OCI-LY3 (cell line): ENCODE results near the gene KBTBD7.

Source experiments
- H2AFZ ChIP-seq: fragments of 200-600, 300-600 bp; shearing (Covaris generic); 2 replicates; pipeline ENCODE4 v1.6.0; 2014; ENCODE audit warnings: antibody characterized with exemption, low read depth, low read length
- H3K27ac ChIP-seq: fragments of 200-600, 300-600 bp; sonication (generic); 2 replicates; pipeline ENCODE4 v1.5.1; 2014; ENCODE audit warnings: mild to moderate bottlenecking, low read length, moderate library complexity, mixed read lengths
- H3K27me3 ChIP-seq: fragments of 200-600, 300-600 bp; sonication (generic); 2 replicates; pipeline ENCODE4 v1.6.1; 2014; ENCODE audit warnings: low read depth, low read length, mixed read lengths
- H3K36me3 ChIP-seq: fragments of 200-600, 300-600 bp; sonication (generic); replicated peaks from 2 replicates; pipeline ENCODE3; 2014; ENCODE audit warnings: low read depth, low read length, mixed read lengths
- H3K4me1 ChIP-seq: fragments of 300-600, 200-600 bp; sonication (generic); 2 replicates; pipeline ENCODE4 v1.6.1; 2014; ENCODE audit warnings: low read length, mixed read lengths
- H3K4me2 ChIP-seq: fragments of 200-600, 300-600 bp; sonication (generic); 2 replicates; pipeline ENCODE4 v1.6.1; 2014; ENCODE audit warnings: low read length, mixed read lengths
- H3K4me3 ChIP-seq: fragments of 300-600, 200-600 bp; sonication (generic); 2 replicates; pipeline ENCODE4 v1.5.1; 2014; ENCODE audit warnings: antibody characterized with exemption, mild to moderate bottlenecking, low read length, moderate library complexity
- H3K79me2 ChIP-seq: fragments of 300-600, 200-600 bp; shearing (Covaris generic); 2 replicates; pipeline ENCODE4 v1.6.1; 2014; ENCODE audit warnings: mild to moderate bottlenecking, low read length, mixed read lengths
- H3K9ac ChIP-seq: fragments of 300-600, 200-600 bp; shearing (Covaris generic); 2 replicates; pipeline ENCODE4 v1.6.0; 2014; ENCODE audit warnings: mild to moderate bottlenecking, low read length, moderate library complexity
- H3K9me3 ChIP-seq: fragments of 200-600, 300-600 bp; shearing (Covaris generic); 2 replicates; pipeline ENCODE4 v1.6.1; 2014; ENCODE audit warnings: low read length, mixed read lengths; ENCODE audit not compliant: insufficient read depth
- H4K20me1 ChIP-seq: fragments of 200-600, 300-600 bp; sonication (generic); 2 replicates; pipeline ENCODE4 v1.6.1; 2016; ENCODE audit warnings: low read length, mixed read lengths; ENCODE audit not compliant: insufficient read depth
- EZH2phosphoT487 ChIP-seq: fragments of 200-600 bp; shearing (Covaris generic); IDR thresholded peaks from 2 replicates; pipeline ENCODE4 v1.6.1; 2018; ENCODE audit warnings: antibody characterized with exemption, mixed run types, low read depth
- TF ChIP-seq, protein P1 (sequence below): fragments of 200-600, 300-600 bp; sonication (generic); IDR thresholded peaks from 2 replicates; pipeline ENCODE4 v1.5.1; 2014; ENCODE audit warnings: antibody characterized with exemption, low read length, low read depth

KBTBD7 gene

DNA sequence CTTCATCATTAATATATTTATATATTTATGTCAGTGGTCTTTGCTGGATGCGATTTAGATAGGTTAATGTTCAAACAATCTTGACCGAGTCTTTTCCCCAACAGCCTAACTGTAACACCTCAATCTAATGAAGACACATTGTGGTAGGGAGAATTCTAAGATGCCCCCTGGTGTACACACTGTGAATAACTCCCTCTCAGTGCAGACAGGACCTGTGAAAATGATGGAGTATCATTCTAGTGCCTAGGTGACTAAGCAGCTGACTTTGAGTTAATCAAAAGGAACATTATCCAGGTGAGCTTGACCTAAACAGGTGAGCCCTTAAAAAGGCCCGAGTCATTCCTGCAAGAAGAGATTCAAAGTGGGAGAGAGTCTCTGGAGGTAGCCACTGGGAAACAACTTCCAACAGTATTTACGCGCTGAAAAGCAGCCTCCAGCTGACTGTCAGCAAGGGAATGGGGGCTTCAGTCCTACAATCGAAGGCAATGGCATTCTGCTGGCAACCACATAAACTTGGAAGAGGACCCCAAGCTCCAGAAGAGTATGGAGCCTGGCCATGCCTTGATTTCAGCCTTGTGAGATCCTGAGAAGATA is 28.0 kb upstream of the KBTBD7 start:
- no peak overlapping the region for H3K4me2 ChIP-seq
- no peaks in the 10 kb centered on the region for H3K79me2 ChIP-seq
- H3K27me3 ChIP-seq = no peaks in the 10 kb centered on the region
- no peak overlapping the region for H3K4me3 ChIP-seq
- H3K4me1 ChIP-seq = no peaks in the 10 kb centered on the region
- H4K20me1 ChIP-seq = no peaks in the 10 kb centered on the region
- TF ChIP-seq, protein P1, sequence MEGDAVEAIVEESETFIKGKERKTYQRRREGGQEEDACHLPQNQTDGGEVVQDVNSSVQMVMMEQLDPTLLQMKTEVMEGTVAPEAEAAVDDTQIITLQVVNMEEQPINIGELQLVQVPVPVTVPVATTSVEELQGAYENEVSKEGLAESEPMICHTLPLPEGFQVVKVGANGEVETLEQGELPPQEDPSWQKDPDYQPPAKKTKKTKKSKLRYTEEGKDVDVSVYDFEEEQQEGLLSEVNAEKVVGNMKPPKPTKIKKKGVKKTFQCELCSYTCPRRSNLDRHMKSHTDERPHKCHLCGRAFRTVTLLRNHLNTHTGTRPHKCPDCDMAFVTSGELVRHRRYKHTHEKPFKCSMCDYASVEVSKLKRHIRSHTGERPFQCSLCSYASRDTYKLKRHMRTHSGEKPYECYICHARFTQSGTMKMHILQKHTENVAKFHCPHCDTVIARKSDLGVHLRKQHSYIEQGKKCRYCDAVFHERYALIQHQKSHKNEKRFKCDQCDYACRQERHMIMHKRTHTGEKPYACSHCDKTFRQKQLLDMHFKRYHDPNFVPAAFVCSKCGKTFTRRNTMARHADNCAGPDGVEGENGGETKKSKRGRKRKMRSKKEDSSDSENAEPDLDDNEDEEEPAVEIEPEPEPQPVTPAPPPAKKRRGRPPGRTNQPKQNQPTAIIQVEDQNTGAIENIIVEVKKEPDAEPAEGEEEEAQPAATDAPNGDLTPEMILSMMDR = peak; percentile 91
- TF ChIP-seq EZH2phosphoT487 = no peak
- H3K9ac ChIP-seq = no peak overlapping the region
- H3K9me3 ChIP-seq = no peaks in the 10 kb centered on the region
- H2AFZ ChIP-seq = no peak overlapping the region
- H3K27ac ChIP-seq = no peak overlapping the region
- no peaks in the 10 kb centered on the region for H3K36me3 ChIP-seq

DNA sequence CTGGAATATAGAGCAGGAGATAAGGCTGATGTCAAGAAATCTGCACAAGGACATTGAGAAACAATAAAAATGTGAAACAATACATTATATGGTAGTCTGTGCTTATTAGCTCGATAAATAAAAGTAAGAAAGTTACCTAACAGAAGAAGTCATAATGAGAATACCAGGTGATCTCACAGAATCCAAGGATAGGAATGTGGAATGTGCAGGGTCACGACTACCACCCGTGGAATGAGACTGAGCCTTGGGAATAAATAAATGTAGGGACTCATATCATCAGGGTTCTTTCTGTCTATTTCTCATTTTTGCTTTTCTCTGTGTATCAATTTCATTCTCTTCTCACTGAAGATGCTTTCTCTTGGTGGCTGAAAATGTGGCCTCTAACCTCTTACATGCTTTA is 26.0 kb upstream of the KBTBD7 start:
- Histone ChIP-seq H3K4me1 (no peaks in the 10 kb centered on the region), H3K4me3 (no peak overlapping the region), H3K9me3 (no peaks in the 10 kb centered on the region), H2AFZ (no peak overlapping the region), H3K9ac (no peak overlapping the region), H3K36me3 (no peaks in the 10 kb centered on the region), H3K27ac (no peak overlapping the region), H3K4me2 (no peak overlapping the region), H4K20me1 (no peaks in the 10 kb centered on the region), H3K79me2 (no peaks in the 10 kb centered on the region), H3K27me3 (no peaks in the 10 kb centered on the region)
- TF ChIP-seq, protein P1 = no peak
- TF ChIP-seq EZH2phosphoT487 = no peak

DNA sequence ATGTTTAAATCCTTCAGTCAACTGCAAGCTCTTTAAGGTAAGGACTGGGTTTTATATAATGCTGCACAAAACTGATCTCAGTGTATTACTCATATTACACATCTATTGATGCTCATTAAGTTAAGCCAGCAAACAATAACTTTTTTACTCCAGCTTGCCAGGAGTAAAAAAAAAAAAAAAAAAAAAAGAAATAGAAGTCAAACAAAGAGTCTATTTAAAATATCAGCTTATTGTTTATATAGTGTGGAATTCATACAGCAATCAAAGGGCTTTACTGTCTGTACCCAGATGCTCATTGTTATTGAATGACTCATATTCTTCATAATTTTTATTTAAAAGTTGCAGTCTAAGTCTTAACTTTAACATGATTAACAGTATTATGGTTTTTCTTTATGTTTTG is 21.8 kb upstream of the KBTBD7 start:
- Histone ChIP-seq H3K4me3 (no peak overlapping the region), H3K27ac (no peak overlapping the region), H3K9ac (no peak overlapping the region), H3K36me3 (no peaks in the 10 kb centered on the region), H3K27me3 (no peaks in the 10 kb centered on the region), H4K20me1 (no peaks in the 10 kb centered on the region), H3K79me2 (no peaks in the 10 kb centered on the region), H2AFZ (no peak overlapping the region), H3K4me2 (no peak overlapping the region), H3K9me3 (peaks cover 3% of the 10 kb centered on the region; the same call in 1 of the 2 replicates), H3K4me1 (no peaks in the 10 kb centered on the region)
- no peak for TF ChIP-seq EZH2phosphoT487
- TF ChIP-seq, protein P1 = no peak

DNA sequence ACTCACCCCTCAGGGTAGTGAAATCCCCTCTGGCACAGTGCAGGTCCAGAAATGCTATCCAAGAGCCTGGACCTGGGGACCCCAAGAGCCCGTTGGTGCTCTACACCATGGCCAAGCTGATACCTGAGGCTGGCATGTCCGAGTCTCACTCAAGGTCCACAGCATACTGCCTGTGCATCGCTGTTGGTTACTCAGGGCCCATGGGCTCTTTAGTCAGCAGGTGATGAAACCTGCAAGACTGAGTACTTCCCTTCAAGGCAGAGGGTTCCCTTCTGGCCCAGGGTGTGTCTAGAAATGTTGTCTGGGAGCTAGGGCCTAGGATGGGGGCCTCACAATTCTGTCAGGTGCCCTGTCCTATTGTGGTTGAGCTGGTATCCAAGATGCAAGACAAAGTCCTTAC is 19.6 kb upstream of the KBTBD7 start:
- Histone ChIP-seq H2AFZ (no peak overlapping the region), H4K20me1 (no peaks in the 10 kb centered on the region), H3K27me3 (no peaks in the 10 kb centered on the region), H3K36me3 (no peaks in the 10 kb centered on the region), H3K9me3 (peaks cover 8% of the 10 kb centered on the region; the same call in 1 of the 2 replicates), H3K79me2 (no peaks in the 10 kb centered on the region), H3K4me2 (no peak overlapping the region), H3K27ac (no peak overlapping the region), H3K4me1 (no peaks in the 10 kb centered on the region), H3K9ac (no peak overlapping the region), H3K4me3 (no peak overlapping the region)
- TF ChIP-seq, protein P1 = no peak
- TF ChIP-seq EZH2phosphoT487 = no peak
